HG03575 (cell line): ENCODE measurements around the gene PLEKHF1.

Source experiments
- ATAC-seq: cut with Tn5 transposase; IDR thresholded peaks from one replicate; pipeline ENCODE4 v1.9.1; 2021; ENCODE audit not compliant: unreplicated experiment, insufficient number of reproducible peaks, low FRiP score; ENCODE audit errors: extremely low read depth

PLEKHF1 gene

GRCh38 chr19:29714953-29715700 is 49.9 kb downstream of the PLEKHF1 start, which contains the start of gene C19orf12:
TSS of gene C19orf12 (minus strand) at chr19:29715261. CDS start at chr19:29708413, 6,848 bp downstream.
- no peak for ATAC-seq

GRCh38 chr19:29715701-29716581 is 50.7 kb downstream of the PLEKHF1 start:
- ATAC-seq: no peak

GRCh38 chr19:29717051-29717450 is 51.8 kb downstream of the PLEKHF1 start:
- no peak for ATAC-seq

- no peak for ATAC-seq
Observed at GRCh38 chr19:29724102-29724641, 58.9 kb downstream of the PLEKHF1 start.

GRCh38 chr19:29724746-29725145 is 59.5 kb downstream of the PLEKHF1 start:
- ATAC-seq: no peak
